GM23338 (cell line): ENCODE measurements around the gene DNAH11.

Source experiments
- EZH2 ChIP-seq: fragments of 200-600 bp; sonication (generic); IDR thresholded peaks from one replicate; pipeline ENCODE4 v1.8.0; 2017; ENCODE audit warnings: antibody characterized with exemption, mild to moderate bottlenecking, low read depth; ENCODE audit not compliant: unreplicated experiment
- EZH2phosphoT487 ChIP-seq: fragments of 200-600 bp; sonication (generic); IDR thresholded peaks from one replicate; pipeline ENCODE4 v1.8.1; 2018; ENCODE audit warnings: antibody characterized with exemption; ENCODE audit not compliant: unreplicated experiment
- JUNB ChIP-seq: IDR thresholded peaks from one replicate; pipeline ENCODE4 v1.6.1; 2016; ENCODE audit warnings: antibody characterized with exemption; ENCODE audit not compliant: unreplicated experiment
- POLR2AphosphoS5 ChIP-seq: IDR thresholded peaks from 2 replicates; pipeline ENCODE4 v1.6.1; 2016; ENCODE audit warnings: antibody characterized with exemption, low read depth
- REST ChIP-seq: IDR thresholded peaks from one replicate; pipeline ENCODE4 v1.6.1; 2018; ENCODE audit warnings: antibody characterized with exemption; ENCODE audit not compliant: unreplicated experiment
- STAT1 ChIP-seq: IDR thresholded peaks from one replicate; pipeline ENCODE4 v1.6.1; 2016; ENCODE audit warnings: antibody characterized with exemption; ENCODE audit not compliant: unreplicated experiment
- ZNF331 ChIP-seq: fragments of 250-450 bp; sonication (Bioruptor Pico); IDR thresholded peaks from 2 replicates; pipeline ENCODE4 v1.5.0; 2020; ENCODE audit warnings: low read depth, mild to moderate bottlenecking, moderate library complexity
- TF ChIP-seq, protein P1 (sequence below), 2 experiments: fragments of 200-600 bp in 1 of 2; sonication (generic) in 1 of 2; conservative IDR thresholded peaks; 2 replicates each; pipeline versions ENCODE4 v1.5.1 to v1.6.1; 2016 to 2017; ENCODE audit warnings: antibody characterized with exemption in 2 of 2, low read depth in 2 of 2, mild to moderate bottlenecking in 2 of 2, moderate library complexity in 1 of 2

- TF ChIP-seq, protein P1, sequence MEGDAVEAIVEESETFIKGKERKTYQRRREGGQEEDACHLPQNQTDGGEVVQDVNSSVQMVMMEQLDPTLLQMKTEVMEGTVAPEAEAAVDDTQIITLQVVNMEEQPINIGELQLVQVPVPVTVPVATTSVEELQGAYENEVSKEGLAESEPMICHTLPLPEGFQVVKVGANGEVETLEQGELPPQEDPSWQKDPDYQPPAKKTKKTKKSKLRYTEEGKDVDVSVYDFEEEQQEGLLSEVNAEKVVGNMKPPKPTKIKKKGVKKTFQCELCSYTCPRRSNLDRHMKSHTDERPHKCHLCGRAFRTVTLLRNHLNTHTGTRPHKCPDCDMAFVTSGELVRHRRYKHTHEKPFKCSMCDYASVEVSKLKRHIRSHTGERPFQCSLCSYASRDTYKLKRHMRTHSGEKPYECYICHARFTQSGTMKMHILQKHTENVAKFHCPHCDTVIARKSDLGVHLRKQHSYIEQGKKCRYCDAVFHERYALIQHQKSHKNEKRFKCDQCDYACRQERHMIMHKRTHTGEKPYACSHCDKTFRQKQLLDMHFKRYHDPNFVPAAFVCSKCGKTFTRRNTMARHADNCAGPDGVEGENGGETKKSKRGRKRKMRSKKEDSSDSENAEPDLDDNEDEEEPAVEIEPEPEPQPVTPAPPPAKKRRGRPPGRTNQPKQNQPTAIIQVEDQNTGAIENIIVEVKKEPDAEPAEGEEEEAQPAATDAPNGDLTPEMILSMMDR (conservative IDR thresholded peaks at IDR 0.05; ENCODE audit: low read depth in 2 of 2), result no peak
- TF ChIP-seq EZH2 (no peak), POLR2AphosphoS5 (no peak), JUNB (no peak), REST (no peak), EZH2phosphoT487 (no peak), STAT1 (no peak), ZNF331 (CRISPR knock-in tag) (no peak)
Observed at GRCh38 chr7:21771266-21771665, 228.4 kb downstream of the DNAH11 start.
